A673 (cell line): ENCODE measurements around the gene BIVM.

Experiments used
- CTCF ChIP-seq: fragments of 300-800, 200-600 bp; sonication (generic); conservative IDR thresholded peaks from 2 replicates; pipeline ENCODE4 v1.5.1; 2017; ENCODE audit warnings: low read depth, mild to moderate bottlenecking, antibody characterized with exemption, low read length, moderate library complexity, mixed read lengths
- EZH2 ChIP-seq: fragments of 200-600 bp; sonication (generic); IDR thresholded peaks from 2 replicates; pipeline ENCODE4 v1.6.1; 2017; ENCODE audit warnings: borderline replicate concordance, low read depth, mild to moderate bottlenecking, mixed read lengths, antibody characterized with exemption, low read length; ENCODE audit not compliant: poor library complexity, severe bottlenecking

GRCh38 chr13:102805680-102806079, 6.8 kb downstream of the BIVM start:
- TF ChIP-seq CTCF (no peak), EZH2 (no peak)
